K562 (cell line): ENCODE data around the gene MRPL28. TPM values are rescaled to one million over a fixed set of nuclear protein-coding genes. Genes with fewer than 3 reads are reported as not detected.

ENCODE experiments used
- MXD1 ChIP-seq: fragments of 250-450 bp; sonication (Bioruptor Pico); IDR thresholded peaks from 2 replicates; pipeline ENCODE4 v1.8.0; 2021; ENCODE audit warnings: borderline replicate concordance, mild to moderate bottlenecking, moderate library complexity; ENCODE audit not compliant: poor library complexity, severe bottlenecking
- U2AF2 ChIP-seq: fragments of 200-400 bp; formaldehyde crosslinking; optimal IDR thresholded peaks from 2 replicates; pipeline ENCODE3; 2017; ENCODE audit warnings: low read depth, mild to moderate bottlenecking, low read length
- polyA plus RNA-seq, 8 experiments: library from polyadenylated mRNA; depleted of rRNA in 4 of 8; stranded (reverse) in 5 of 8; unstranded in 3 of 8; fragments of >200 nt; fragmentation: Nextera tagmentation in 2 of 8; fragmentation: Illumina TruSeq in 1 of 8; extraction: Ambion mirVana in 2 of 8; extraction: Trizol in 1 of 8; gene quantifications; 2 replicates each; pipeline versions ENCODE4 v1.2.1 to v1.2.3, GENCODE V29; 2011 to 2014; ENCODE audit warnings: inconsistent platforms in 1 of 8, missing spikeins in 1 of 8
- total RNA-seq, 7 experiments: library from RNA; depleted of rRNA in 6 of 7; stranded (reverse); fragments of >200 nt in 6 of 7; fragmentation: Illumina TruSeq in 2 of 7; extraction: Trizol in 2 of 7; gene quantifications; 2 replicates each; pipeline versions ENCODE4 v1.2.1 to v1.2.3, GENCODE V29; 2011 to 2021; ENCODE audit warnings: low replicate concordance in 1 of 7
- TF ChIP-seq, protein P1 (sequence below), 2 experiments: fragments of 450-650 bp in 1 of 2; sonication (generic) in 1 of 2; formaldehyde crosslinking in 1 of 2; IDR thresholded peaks; 2 replicates each; pipeline versions ENCODE4 v1.7.1 to v1.9.0; 2016 to 2022; ENCODE audit warnings: inconsistent platforms in 1 of 2, mild to moderate bottlenecking in 1 of 2, missing genetic modification reagents in 1 of 2

Gene MRPL28
- total and polyA plus RNA-seq, 9 of the 15 experiments (the other 6 are each of a cell fraction or from before 2014, with no cell fraction given), result 2.5 to 323 (median 175) TPM

- no peak for TF ChIP-seq MXD1 (CRISPR knock-in tag)
- no peak for TF ChIP-seq U2AF2
- TF ChIP-seq, protein P1, sequence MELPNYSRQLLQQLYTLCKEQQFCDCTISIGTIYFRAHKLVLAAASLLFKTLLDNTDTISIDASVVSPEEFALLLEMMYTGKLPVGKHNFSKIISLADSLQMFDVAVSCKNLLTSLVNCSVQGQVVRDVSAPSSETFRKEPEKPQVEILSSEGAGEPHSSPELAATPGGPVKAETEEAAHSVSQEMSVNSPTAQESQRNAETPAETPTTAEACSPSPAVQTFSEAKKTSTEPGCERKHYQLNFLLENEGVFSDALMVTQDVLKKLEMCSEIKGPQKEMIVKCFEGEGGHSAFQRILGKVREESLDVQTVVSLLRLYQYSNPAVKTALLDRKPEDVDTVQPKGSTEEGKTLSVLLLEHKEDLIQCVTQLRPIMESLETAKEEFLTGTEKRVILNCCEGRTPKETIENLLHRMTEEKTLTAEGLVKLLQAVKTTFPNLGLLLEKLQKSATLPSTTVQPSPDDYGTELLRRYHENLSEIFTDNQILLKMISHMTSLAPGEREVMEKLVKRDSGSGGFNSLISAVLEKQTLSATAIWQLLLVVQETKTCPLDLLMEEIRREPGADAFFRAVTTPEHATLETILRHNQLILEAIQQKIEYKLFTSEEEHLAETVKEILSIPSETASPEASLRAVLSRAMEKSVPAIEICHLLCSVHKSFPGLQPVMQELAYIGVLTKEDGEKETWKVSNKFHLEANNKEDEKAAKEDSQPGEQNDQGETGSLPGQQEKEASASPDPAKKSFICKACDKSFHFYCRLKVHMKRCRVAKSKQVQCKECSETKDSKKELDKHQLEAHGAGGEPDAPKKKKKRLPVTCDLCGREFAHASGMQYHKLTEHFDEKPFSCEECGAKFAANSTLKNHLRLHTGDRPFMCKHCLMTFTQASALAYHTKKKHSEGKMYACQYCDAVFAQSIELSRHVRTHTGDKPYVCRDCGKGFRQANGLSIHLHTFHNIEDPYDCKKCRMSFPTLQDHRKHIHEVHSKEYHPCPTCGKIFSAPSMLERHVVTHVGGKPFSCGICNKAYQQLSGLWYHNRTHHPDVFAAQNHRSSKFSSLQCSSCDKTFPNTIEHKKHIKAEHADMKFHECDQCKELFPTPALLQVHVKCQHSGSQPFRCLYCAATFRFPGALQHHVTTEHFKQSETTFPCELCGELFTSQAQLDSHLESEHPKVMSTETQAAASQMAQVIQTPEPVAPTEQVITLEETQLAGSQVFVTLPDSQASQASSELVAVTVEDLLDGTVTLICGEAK (IDR thresholded peaks at IDR 0.05), result 0 out of 2 replicates have a peak, but pooled peaks have one; percentile 26
- TF ChIP-seq, protein P1 (CRISPR knock-in tag; IDR thresholded peaks at IDR 0.05), result no peak
These were observed 25.9 kb upstream of the MRPL28 start (continued) for GRCh38 chr16:396199-396598.
